Suprapubic skin (tissue), 4 donors: Measurements from ENCODE around the gene PANK4.

Experiments
- EP300 ChIP-seq: sonication (generic); formaldehyde crosslinking; IDR thresholded peaks from one replicate; pipeline ENCODE4 v1.6.1; 2017; ENCODE audit warnings: antibody characterized with exemption
- POLR2A ChIP-seq, 2 donors: fragments of 450-650 bp; IDR thresholded peaks; one replicate each; pipeline ENCODE4 v1.6.1; 2017; ENCODE audit warnings: antibody characterized with exemption in 2 of 2, mild to moderate bottlenecking in 2 of 2, moderate library complexity in 2 of 2
- POLR2AphosphoS5 ChIP-seq, 3 donors: sonication (generic); formaldehyde crosslinking; IDR thresholded peaks; one replicate each; pipeline ENCODE4 v1.6.1; 2017; ENCODE audit warnings: antibody characterized with exemption in 3 of 3
- TF ChIP-seq, protein P1 (sequence below), 2 donors: fragments of 200-600 bp in 1 of 2; fragments of 450-650 bp in 1 of 2; sonication (generic) in 1 of 2; IDR thresholded peaks; one replicate each; pipeline ENCODE4 v1.5.1; 2016 to 2019; ENCODE audit warnings: antibody characterized with exemption in 2 of 2, mild to moderate bottlenecking in 1 of 2, moderate library complexity in 1 of 2

DNA sequence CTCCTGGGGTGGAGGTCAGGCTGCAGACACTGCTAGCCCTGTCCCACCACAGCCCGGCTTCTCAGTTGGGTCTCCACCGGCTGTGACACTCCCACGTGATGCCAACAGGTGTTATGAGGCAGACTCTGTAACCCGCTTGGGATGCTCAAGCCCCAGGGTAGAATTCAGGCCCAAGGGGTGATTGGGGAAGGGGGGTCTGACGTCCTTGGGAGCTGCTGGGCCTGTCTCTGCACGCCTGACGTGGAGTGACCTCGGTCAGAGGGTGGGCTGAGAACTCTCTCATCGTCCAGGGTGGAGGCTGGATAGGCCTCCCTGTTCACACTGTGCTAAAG, 11.4 kb upstream of the PANK4 start:
- TF ChIP-seq, protein P1, sequence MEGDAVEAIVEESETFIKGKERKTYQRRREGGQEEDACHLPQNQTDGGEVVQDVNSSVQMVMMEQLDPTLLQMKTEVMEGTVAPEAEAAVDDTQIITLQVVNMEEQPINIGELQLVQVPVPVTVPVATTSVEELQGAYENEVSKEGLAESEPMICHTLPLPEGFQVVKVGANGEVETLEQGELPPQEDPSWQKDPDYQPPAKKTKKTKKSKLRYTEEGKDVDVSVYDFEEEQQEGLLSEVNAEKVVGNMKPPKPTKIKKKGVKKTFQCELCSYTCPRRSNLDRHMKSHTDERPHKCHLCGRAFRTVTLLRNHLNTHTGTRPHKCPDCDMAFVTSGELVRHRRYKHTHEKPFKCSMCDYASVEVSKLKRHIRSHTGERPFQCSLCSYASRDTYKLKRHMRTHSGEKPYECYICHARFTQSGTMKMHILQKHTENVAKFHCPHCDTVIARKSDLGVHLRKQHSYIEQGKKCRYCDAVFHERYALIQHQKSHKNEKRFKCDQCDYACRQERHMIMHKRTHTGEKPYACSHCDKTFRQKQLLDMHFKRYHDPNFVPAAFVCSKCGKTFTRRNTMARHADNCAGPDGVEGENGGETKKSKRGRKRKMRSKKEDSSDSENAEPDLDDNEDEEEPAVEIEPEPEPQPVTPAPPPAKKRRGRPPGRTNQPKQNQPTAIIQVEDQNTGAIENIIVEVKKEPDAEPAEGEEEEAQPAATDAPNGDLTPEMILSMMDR (IDR thresholded peaks at IDR 0.05) = no peak
- no peak for TF ChIP-seq EP300
- TF ChIP-seq POLR2A (IDR thresholded peaks at IDR 0.05) = no peak
- TF ChIP-seq POLR2AphosphoS5 (IDR thresholded peaks at IDR 0.05) = no peak
